Thoracic aorta (tissue), 2 donors: Measurements from ENCODE around the gene MLC1. TPM values are rescaled to one million over a fixed set of nuclear protein-coding genes. Genes with fewer than 3 reads are reported as not detected.

Source experiments
- ATAC-seq: fragments of 150-250 bp; one replicate; pipeline ENCODE4 v1.8.0; 2017; ENCODE audit warnings: low read depth; ENCODE audit not compliant: insufficient number of reproducible peaks, low FRiP score
- DNase-seq: peaks from one replicate; pipeline ENCODE4 v3.0.0-alpha.2; 2020; ENCODE audit warnings: low spot score
- H3K27ac ChIP-seq, 2 donors: fragments of 200-600 bp; sonication (generic); 1 replicate in 1 of 2; 2 replicates in 1 of 2; pipeline ENCODE4 v1.5.1; 2016; ENCODE audit warnings: mild to moderate bottlenecking in 2 of 2, moderate library complexity in 2 of 2
- H3K27me3 ChIP-seq: fragments of 200-600 bp; sonication (generic); replicated peaks from 2 replicates; pipeline ENCODE4 v1.6.0; 2016; ENCODE audit warnings: mild to moderate bottlenecking; ENCODE audit not compliant: insufficient read depth
- H3K36me3 ChIP-seq: fragments of 200-600 bp; sonication (generic); one replicate; pipeline ENCODE4 v1.5.1; 2016
- H3K4me1 ChIP-seq, 2 donors: fragments of 200-600 bp; sonication (generic); 1 replicate in 1 of 2; 2 replicates in 1 of 2; pipeline versions ENCODE4 v1.5.1 to v1.6.0; 2016; ENCODE audit warnings: low read depth in 2 of 2, mild to moderate bottlenecking in 1 of 2; ENCODE audit not compliant: control insufficient read depth in 1 of 2
- H3K4me3 ChIP-seq: fragments of 200-600 bp; sonication (generic); 2 replicates; pipeline ENCODE4 v1.5.1; 2016; ENCODE audit warnings: mild to moderate bottlenecking
- H3K9me3 ChIP-seq: fragments of 200-600 bp; sonication (generic); 2 replicates; pipeline ENCODE4 v1.5.1; 2016
- CTCF ChIP-seq: fragments of 200-600 bp; sonication (generic); IDR thresholded peaks from one replicate; pipeline ENCODE4 v1.5.1; 2019; ENCODE audit warnings: antibody characterized with exemption
- total RNA-seq, 2 donors: library from RNA; depleted of rRNA; stranded (reverse); fragments of >200 nt; gene quantifications; one replicate each; pipeline versions ENCODE4 v1.1.0 to v1.2.3, GENCODE V29; 2016

The MLC1 gene
- total RNA-seq, 2 donors from 2014 or later, result 1.6 to 4.3 TPM

DNA sequence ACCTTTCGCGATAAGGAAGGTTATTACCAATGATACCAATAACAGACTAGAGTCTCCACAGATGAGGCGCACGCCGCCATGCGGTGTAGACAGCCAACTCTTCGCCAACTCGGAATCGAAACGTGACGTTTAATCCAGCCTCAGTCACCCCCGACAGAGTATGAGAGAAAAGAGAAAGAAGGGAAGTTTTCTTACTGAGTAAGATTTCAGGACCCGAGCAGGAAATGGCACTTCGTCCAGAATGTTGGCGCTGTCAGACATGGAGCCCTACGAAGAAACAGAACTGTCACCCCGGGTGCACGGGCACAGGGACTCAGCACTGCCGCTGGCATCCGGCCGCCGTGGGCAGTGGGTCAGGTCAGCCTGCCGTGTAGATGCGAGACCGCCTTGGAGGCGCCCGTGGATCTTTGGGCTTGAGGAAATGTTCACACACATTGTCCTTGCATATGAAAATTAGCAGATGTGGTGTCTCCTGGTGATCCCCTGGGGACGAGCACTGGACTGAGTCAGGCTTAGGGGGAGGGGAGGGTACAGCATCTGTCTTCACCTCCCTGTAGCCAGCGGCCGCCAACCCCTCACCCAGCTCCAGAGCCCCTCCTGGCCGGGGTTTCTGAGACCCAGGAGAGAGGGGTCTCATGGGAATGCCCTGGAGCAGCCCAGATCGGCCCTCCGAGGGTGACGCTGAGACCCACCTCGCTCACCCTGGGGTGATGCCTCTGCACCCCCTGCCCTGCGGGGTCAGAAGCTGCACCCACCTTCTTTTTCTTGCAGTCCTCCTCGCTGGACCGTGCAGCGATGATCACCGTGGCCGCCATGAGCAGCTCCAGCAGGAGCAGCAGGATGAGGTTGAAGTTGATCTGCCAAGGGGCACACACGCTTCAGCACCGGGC, 8.3 kb downstream of the MLC1 start:
- Histone ChIP-seq H3K9me3 (no peaks in the 10 kb centered on the region), H3K4me1 (no peaks in the 10 kb centered on the region), H3K27me3 (no peaks in the 10 kb centered on the region), H3K36me3 (no peaks in the 10 kb centered on the region), H3K27ac (no peak overlapping the region), H3K4me3 (no peak overlapping the region)
- ATAC-seq, result no peak
- no peak for TF ChIP-seq CTCF
- DNase-seq, result no peak

DNA sequence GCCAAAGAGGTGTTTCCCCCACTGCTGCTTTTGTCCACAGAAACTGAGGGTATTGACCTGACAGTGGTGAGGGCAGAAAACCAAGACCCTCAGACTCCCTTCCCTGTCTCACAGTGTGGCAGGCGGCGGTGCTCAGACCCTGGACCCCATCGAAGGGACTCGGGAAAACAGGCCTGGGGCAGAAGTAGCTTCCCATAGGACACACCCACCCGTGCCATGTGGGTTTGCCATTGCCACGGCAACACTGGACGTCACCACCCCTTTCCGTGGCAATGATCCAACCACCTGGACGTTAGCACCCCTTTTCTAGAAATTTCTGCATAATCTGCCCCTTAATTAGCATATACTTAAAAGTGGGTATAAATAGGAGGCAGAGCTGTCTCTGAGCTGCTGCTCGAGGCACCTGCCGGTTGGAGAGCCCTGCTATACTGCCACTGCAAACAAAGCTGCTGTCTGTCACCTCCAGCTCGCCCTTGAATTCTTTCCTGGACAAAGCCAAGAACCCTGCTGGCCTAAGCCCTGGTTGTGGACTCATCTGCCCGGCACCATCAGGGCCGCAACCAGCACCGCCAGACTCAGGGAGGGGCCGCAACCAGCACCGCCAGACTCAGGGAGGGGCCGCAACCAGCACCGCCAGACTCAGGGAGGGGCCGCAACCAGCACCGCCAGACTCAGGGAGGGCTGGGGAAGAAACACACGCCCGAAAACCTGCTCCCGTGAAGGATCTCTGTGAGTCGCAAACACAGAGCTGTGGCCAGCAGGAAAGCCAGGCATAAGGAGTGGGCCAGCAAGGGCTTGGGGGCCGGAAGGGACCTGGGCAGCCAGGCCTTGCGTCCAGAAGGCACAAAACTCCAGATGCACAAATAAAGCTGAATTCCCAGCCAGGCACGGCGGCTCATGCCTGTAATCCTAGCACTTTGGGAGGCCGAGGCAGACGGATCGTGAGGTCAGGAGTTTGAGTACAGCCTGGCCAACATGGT, 10.4 kb downstream of the MLC1 start:
- TF ChIP-seq CTCF, result no peak
- H3K9me3 ChIP-seq, result no peaks in the 10 kb centered on the region
- DNase-seq (no peak), ATAC-seq (no peak)
- no peaks in the 10 kb centered on the region for H3K27me3 ChIP-seq
- H3K4me1 ChIP-seq, result no peaks in the 10 kb centered on the region
- no peak overlapping the region for H3K4me3 ChIP-seq
- no peaks in the 10 kb centered on the region for H3K36me3 ChIP-seq
- no peak overlapping the region for H3K27ac ChIP-seq

- H3K9me3 ChIP-seq, result no peaks in the 10 kb centered on the region
- H3K27ac ChIP-seq, result no peak overlapping the region
- DNase-seq (no peak), ATAC-seq (no peak)
- H3K4me1 ChIP-seq, result no peaks in the 10 kb centered on the region
- no peak for TF ChIP-seq CTCF
- no peak overlapping the region for H3K4me3 ChIP-seq
- H3K36me3 ChIP-seq, result no peaks in the 10 kb centered on the region
- no peaks in the 10 kb centered on the region for H3K27me3 ChIP-seq
Observed at GRCh38 chr22:50074056-50074455, 11.2 kb downstream of the MLC1 start.

DNA sequence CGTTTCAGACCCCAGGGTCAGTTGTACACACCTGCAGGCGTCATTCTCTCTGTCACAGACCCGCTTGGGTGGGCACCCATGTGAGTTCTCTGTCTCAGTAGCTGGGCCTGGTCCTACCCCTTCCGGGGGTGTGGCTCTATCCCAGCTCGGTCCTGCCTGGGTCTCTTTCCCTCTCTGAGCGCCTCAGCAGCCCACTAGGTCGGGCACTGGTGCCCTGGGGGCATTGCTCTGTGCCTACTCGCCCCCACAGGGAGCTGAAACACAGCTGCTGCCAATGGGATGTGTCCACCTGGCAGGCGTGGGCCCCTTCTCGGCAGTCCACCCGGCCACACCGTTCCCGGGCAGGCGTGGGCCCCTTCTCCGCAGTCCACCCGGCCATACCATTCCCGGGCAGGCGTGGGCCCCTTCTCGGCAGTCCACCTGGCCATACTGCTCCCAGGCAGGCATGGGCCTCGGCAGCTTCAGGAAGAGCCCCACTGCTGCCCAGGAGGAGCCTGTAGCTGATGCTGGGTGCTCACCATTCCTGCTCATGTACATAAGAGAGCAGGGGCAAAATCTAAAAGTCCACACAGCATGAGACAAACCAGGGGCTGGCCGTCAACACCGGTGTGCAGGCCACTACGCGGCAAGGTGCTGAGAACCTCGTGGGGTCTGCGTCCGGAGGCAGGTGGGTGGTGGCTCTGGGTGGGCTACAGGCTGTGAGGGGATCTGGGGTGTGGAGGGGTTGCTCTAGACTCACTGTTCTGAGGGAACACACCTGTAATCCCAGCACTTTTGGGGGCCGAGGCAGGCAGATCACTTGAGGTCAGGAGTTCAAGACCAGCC, 12.3 kb downstream of the MLC1 start:
- no peaks in the 10 kb centered on the region for H3K27me3 ChIP-seq
- DNase-seq (no peak), ATAC-seq (no peak)
- H3K36me3 ChIP-seq, result no peaks in the 10 kb centered on the region
- no peak overlapping the region for H3K27ac ChIP-seq
- H3K4me1 ChIP-seq, result no peaks in the 10 kb centered on the region
- no peak for TF ChIP-seq CTCF
- no peak overlapping the region for H3K4me3 ChIP-seq
- no peaks in the 10 kb centered on the region for H3K9me3 ChIP-seq
